ENCODE results near the gene LENG1.

LENG1 gene

GRCh38 chr19:54159352-54160181 is at the start of gene LENG1 (continued):
- no peak for TF ChIP-seq HOXA7 (CRISPR knock-in tag; IDR thresholded peaks at IDR 0.05; ENCODE audit: borderline replicate concordance)
- TF ChIP-seq ZNF362 (tag by site-specific recombination; IDR thresholded peaks at IDR 0.05), result no peak
- TF ChIP-seq ZNF449 (tag by site-specific recombination; IDR thresholded peaks at IDR 0.05), result no peak
- TF ChIP-seq ZNF214 (tag by site-specific recombination; IDR thresholded peaks at IDR 0.05; ENCODE audit: borderline replicate concordance), result no peak
- no peak for TF ChIP-seq TSHZ1 (tag by site-specific recombination; IDR thresholded peaks at IDR 0.05; ENCODE audit: borderline replicate concordance)
- no peak for TF ChIP-seq ZBTB1 (tag by site-specific recombination; IDR thresholded peaks at IDR 0.05)
- no peak for TF ChIP-seq ZNF585B (tag by site-specific recombination; IDR thresholded peaks at IDR 0.05)
- TF ChIP-seq ZNF280D (tag by site-specific recombination; IDR thresholded peaks at IDR 0.05), result no peak
- TF ChIP-seq INSM2 (tag by site-specific recombination; IDR thresholded peaks at IDR 0.05), result no peak
- TF ChIP-seq ZNF610 (tag by site-specific recombination; IDR thresholded peaks at IDR 0.05; ENCODE audit: borderline replicate concordance), result no peak
- TF ChIP-seq ZSCAN30 (tag by site-specific recombination; IDR thresholded peaks at IDR 0.05), result peak; percentile 58
- TF ChIP-seq ZBTB20 (tag by site-specific recombination; IDR thresholded peaks at IDR 0.05), result no peak; the same call in 1 of the 2 replicates
- TF ChIP-seq ZNF473 (tag by site-specific recombination; IDR thresholded peaks at IDR 0.05), result no peak
- no peak for TF ChIP-seq ZFP3 (tag by site-specific recombination; IDR thresholded peaks at IDR 0.05; ENCODE audit: low read depth)
- no peak for TF ChIP-seq AEBP2 (tag by site-specific recombination; IDR thresholded peaks at IDR 0.05; ENCODE audit: borderline replicate concordance)
- TF ChIP-seq ZNF133 (tag by site-specific recombination; IDR thresholded peaks at IDR 0.05), result no peak
- TF ChIP-seq ZBTB8A (tag by site-specific recombination; IDR thresholded peaks at IDR 0.05), result peak; percentile 75
- 0 out of 2 replicates have a peak, but pooled peaks have one; percentile 14 for TF ChIP-seq ZNF324 (tag by site-specific recombination; IDR thresholded peaks at IDR 0.05)
- TF ChIP-seq ZNF18 (tag by site-specific recombination; IDR thresholded peaks at IDR 0.05), result no peak
- no peak for TF ChIP-seq ZNF830 (tag by site-specific recombination; IDR thresholded peaks at IDR 0.05; ENCODE audit: low read depth)
- no peak for TF ChIP-seq KLF10 (tag by site-specific recombination; IDR thresholded peaks at IDR 0.05)
- TF ChIP-seq ZNF776 (tag by site-specific recombination; IDR thresholded peaks at IDR 0.05; ENCODE audit: borderline replicate concordance), result no peak
- 0 out of 2 replicates have a peak, but pooled peaks have one; percentile 29 for TF ChIP-seq ZNF561 (tag by site-specific recombination; IDR thresholded peaks at IDR 0.05; ENCODE audit: borderline replicate concordance)
